K562 (cell line): ENCODE data around the gene GLI1. TPM values are rescaled to one million over a fixed set of nuclear protein-coding genes. Genes with fewer than 3 reads are reported as not detected.

Experiments used
- CAMTA2 ChIP-seq: fragments of 250-450 bp; sonication (Bioruptor Pico); conservative IDR thresholded peaks from 2 replicates; pipeline ENCODE4 v1.5.1; 2022
- CBFA2T3 ChIP-seq: fragments of 450-650 bp; IDR thresholded peaks from 2 replicates; pipeline ENCODE4 v1.6.1; 2017
- CBX8 ChIP-seq: fragments of 200-600 bp; sonication (generic); IDR thresholded peaks from 2 replicates; pipeline ENCODE4 v1.6.1; 2012; ENCODE audit warnings: borderline replicate concordance, mixed run types, low read depth, mild to moderate bottlenecking, moderate library complexity, mixed read lengths, low read length, control low read depth, inconsistent platforms; ENCODE audit not compliant: poor library complexity, severe bottlenecking; ENCODE audit errors: extremely low read depth
- CCNT2 ChIP-seq: IDR thresholded peaks from 2 replicates; pipeline ENCODE4 v1.6.1; 2011; ENCODE audit warnings: borderline replicate concordance, low read depth, mild to moderate bottlenecking, moderate library complexity, mixed read lengths, low read length; ENCODE audit not compliant: insufficient read length; ENCODE audit errors: extremely low read depth
- CREM ChIP-seq: IDR thresholded peaks from 2 replicates; pipeline ENCODE4 v1.6.1; 2014; ENCODE audit warnings: antibody characterized with exemption, low read depth
- ERF ChIP-seq: fragments of 450-650 bp; formaldehyde crosslinking; IDR thresholded peaks from 2 replicates; pipeline ENCODE4 v1.4.0; 2020; ENCODE audit warnings: mild to moderate bottlenecking, mixed read lengths
- HDAC8 ChIP-seq: fragments of 450-650 bp; IDR thresholded peaks from 2 replicates; pipeline ENCODE4 v1.6.1; 2016; ENCODE audit warnings: mild to moderate bottlenecking, missing genetic modification characterization, moderate library complexity, missing compliant biosample characterization
- HMGXB4 ChIP-seq: sonication (generic); formaldehyde crosslinking; IDR thresholded peaks from 2 replicates; pipeline ENCODE4 v1.8.1; 2023; ENCODE audit warnings: mild to moderate bottlenecking, missing genetic modification reagents
- MTA1 ChIP-seq: fragments of 450-650 bp; IDR thresholded peaks from 2 replicates; pipeline ENCODE4 v1.6.1; 2017; ENCODE audit warnings: borderline replicate concordance
- NEUROD1 ChIP-seq: fragments of 150-350 bp; IDR thresholded peaks from 2 replicates; pipeline ENCODE4 v1.6.1; 2014; ENCODE audit warnings: borderline replicate concordance, low read length, low read depth; ENCODE audit not compliant: partially characterized antibody
- NKRF ChIP-seq: fragments of 450-650 bp; IDR thresholded peaks from 2 replicates; pipeline ENCODE4 v1.6.1; 2016; ENCODE audit warnings: borderline replicate concordance
- POLR2B ChIP-seq: fragments of 450-650 bp; IDR thresholded peaks from 2 replicates; pipeline ENCODE4 v1.6.1; 2018; ENCODE audit warnings: low read depth; ENCODE audit not compliant: partially characterized antibody
- RBBP5 ChIP-seq: fragments of 200-600 bp; sonication (generic); IDR thresholded peaks from 2 replicates; pipeline ENCODE4 v1.6.1; 2012; ENCODE audit warnings: borderline replicate concordance, mild to moderate bottlenecking, low read length, control low read depth, inconsistent platforms; ENCODE audit not compliant: insufficient read depth, poor library complexity, severe bottlenecking
- SMAD1 ChIP-seq: fragments of 150-350 bp; IDR thresholded peaks from 2 replicates; pipeline ENCODE4 v1.6.1; 2014; ENCODE audit warnings: low read length, low read depth; ENCODE audit not compliant: partially characterized antibody
- SMAD2 ChIP-seq: fragments of 150-350 bp; IDR thresholded peaks from 2 replicates; pipeline ENCODE4 v1.6.1; 2014; ENCODE audit warnings: low read depth, mild to moderate bottlenecking, low read length
- TCF15 ChIP-seq: fragments of 250-450 bp; sonication (Bioruptor Pico); IDR thresholded peaks from 2 replicates; pipeline ENCODE4 v1.8.0; 2022; ENCODE audit warnings: moderate library complexity, mild to moderate bottlenecking, inconsistent platforms
- ZFP91 ChIP-seq: sonication (generic); formaldehyde crosslinking; IDR thresholded peaks from 2 replicates; pipeline ENCODE4 v1.8.0; 2022; ENCODE audit warnings: mild to moderate bottlenecking, missing genetic modification reagents
- ZFX ChIP-seq: sonication (generic); formaldehyde crosslinking; IDR thresholded peaks from 2 replicates; pipeline ENCODE4 v1.8.0; 2022; ENCODE audit warnings: mild to moderate bottlenecking, missing genetic modification reagents, moderate library complexity
- ZNF143 ChIP-seq: sonication (generic); formaldehyde crosslinking; IDR thresholded peaks from 2 replicates; pipeline ENCODE4 v1.9.0; 2022; ENCODE audit warnings: mild to moderate bottlenecking, missing genetic modification reagents
- ZNF3 ChIP-seq: fragments of 250-450 bp; sonication (Bioruptor Pico); IDR thresholded peaks from 2 replicates; pipeline ENCODE4 v1.5.0; 2021; ENCODE audit warnings: mild to moderate bottlenecking, moderate library complexity
- polyA plus RNA-seq, 8 experiments: library from polyadenylated mRNA; depleted of rRNA in 4 of 8; stranded (reverse) in 5 of 8; unstranded in 3 of 8; fragments of >200 nt; fragmentation: Nextera tagmentation in 2 of 8; fragmentation: Illumina TruSeq in 1 of 8; extraction: Ambion mirVana in 2 of 8; extraction: Trizol in 1 of 8; gene quantifications; 2 replicates each; pipeline versions ENCODE4 v1.2.1 to v1.2.3, GENCODE V29; 2011 to 2014; ENCODE audit warnings: inconsistent platforms in 1 of 8, missing spikeins in 1 of 8
- total RNA-seq, 7 experiments: library from RNA; depleted of rRNA in 6 of 7; stranded (reverse); fragments of >200 nt in 6 of 7; fragmentation: Illumina TruSeq in 2 of 7; extraction: Trizol in 2 of 7; gene quantifications; 2 replicates each; pipeline versions ENCODE4 v1.2.1 to v1.2.3, GENCODE V29; 2011 to 2021; ENCODE audit warnings: low replicate concordance in 1 of 7
- TF ChIP-seq, protein P1 (sequence below): fragments of 450-650 bp; formaldehyde crosslinking; conservative IDR thresholded peaks from 2 replicates; pipeline ENCODE4 v1.4.0; 2022; ENCODE audit warnings: mild to moderate bottlenecking, missing genetic modification characterization

GLI1 gene
- total and polyA plus RNA-seq, 9 of the 15 experiments (the other 6 are each of a cell fraction or from before 2014, with no cell fraction given) = 0.24 to 3.7 (median 0.61) TPM

GRCh38 chr12:57462251-57462911 is 2.8 kb downstream of the GLI1 start (continued):
- TF ChIP-seq HMGXB4 (CRISPR knock-in tag) (no peak), CBX8 (no peak), RBBP5 (no peak), CCNT2 (peak; percentile 31), ZFP91 (CRISPR knock-in tag) (no peak), ERF (CRISPR knock-in tag) (no peak), CAMTA2 (CRISPR knock-in tag) (no peak), TCF15 (CRISPR knock-in tag) (no peak), HDAC8 (tag) (no peak), CBFA2T3 (peak; percentile 34; the same call in 1 of the 2 replicates), CREM (peak; percentile 82), ZNF3 (CRISPR knock-in tag) (no peak), SMAD1 (peak; percentile 54), POLR2B (no peak), NKRF (peak; percentile 55; the same call in 1 of the 2 replicates), SMAD2 (no peak), MTA1 (no peak), ZNF143 (CRISPR knock-in tag) (no peak), ZFX (CRISPR knock-in tag) (no peak), NEUROD1 (peak; percentile 95)
- TF ChIP-seq, protein P1, sequence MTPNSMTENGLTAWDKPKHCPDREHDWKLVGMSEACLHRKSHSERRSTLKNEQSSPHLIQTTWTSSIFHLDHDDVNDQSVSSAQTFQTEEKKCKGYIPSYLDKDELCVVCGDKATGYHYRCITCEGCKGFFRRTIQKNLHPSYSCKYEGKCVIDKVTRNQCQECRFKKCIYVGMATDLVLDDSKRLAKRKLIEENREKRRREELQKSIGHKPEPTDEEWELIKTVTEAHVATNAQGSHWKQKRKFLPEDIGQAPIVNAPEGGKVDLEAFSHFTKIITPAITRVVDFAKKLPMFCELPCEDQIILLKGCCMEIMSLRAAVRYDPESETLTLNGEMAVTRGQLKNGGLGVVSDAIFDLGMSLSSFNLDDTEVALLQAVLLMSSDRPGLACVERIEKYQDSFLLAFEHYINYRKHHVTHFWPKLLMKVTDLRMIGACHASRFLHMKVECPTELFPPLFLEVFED (CRISPR knock-in tag) = no peak
